ENCODE measurements around the gene CIB2. TPM values are rescaled to one million over a fixed set of nuclear protein-coding genes. Genes with fewer than 3 reads are reported as not detected.

CIB2 gene
- total and polyA plus RNA-seq, 2 experiments from 2014 or later = 59.5 to 64.4 TPM

DNA sequence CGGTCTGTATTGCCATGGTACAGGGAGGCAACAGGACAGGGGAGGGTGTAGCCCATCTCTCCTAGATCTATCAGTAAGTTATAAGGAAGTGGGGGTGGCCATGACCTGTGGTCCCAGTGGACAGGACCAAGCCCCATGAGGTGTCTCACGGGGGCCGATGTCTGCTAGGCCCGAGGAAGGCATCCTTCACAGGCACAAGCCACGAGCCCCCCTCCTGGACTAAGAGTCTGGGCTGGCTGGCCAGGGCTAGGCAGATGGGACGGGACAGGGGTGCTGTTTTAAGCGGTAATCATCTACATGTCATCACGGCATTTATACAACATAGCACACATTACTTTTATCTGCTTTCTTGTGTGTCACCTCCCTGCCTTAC, 51.2 kb downstream of the CIB2 start:
- peaks cover 17% of the 10 kb centered on the region for H3K4me1 ChIP-seq (ENCODE audit: insufficient read depth)
- Mint-ChIP-seq H3K27ac (no peak overlapping the region), H3K4me1 (peaks cover 9% of the 10 kb centered on the region), H3K27me3 (ENCODE audit: insufficient read depth, low read depth, poor library complexity) (peaks cover 8% of the 10 kb centered on the region), H3K9me3 (no peaks in the 10 kb centered on the region), H3K36me3 (ENCODE audit: low read depth) (no peaks in the 10 kb centered on the region), H3K4me3 (no peak overlapping the region)
- H3K4me3 ChIP-seq = no peak overlapping the region
- H3K36me3 ChIP-seq (ENCODE audit: insufficient read depth) = no peaks in the 10 kb centered on the region
- no peak for ATAC-seq
- H4K20me1 ChIP-seq (replicated peaks; ENCODE audit: insufficient read depth) = 0 out of 2 replicates have a peak, but pooled peaks cover 2% of the 10 kb centered on the region
- no peak overlapping the region for H3K4me2 ChIP-seq
- no peaks in the 10 kb centered on the region for H3K9me2 ChIP-seq (ENCODE audit: insufficient read depth)
- no peak overlapping the region for H3K27ac ChIP-seq (ENCODE audit: low read depth)
- no peak overlapping the region for H2AFZ ChIP-seq
- H3K79me2 ChIP-seq (replicated peaks; ENCODE audit: insufficient read depth) = peaks cover 6% of the 10 kb centered on the region
- no peak for DNase-seq (ENCODE audit: low spot score)
- TF ChIP-seq ZNF331 (CRISPR knock-in tag; IDR thresholded peaks at IDR 0.05; ENCODE audit: low read depth) (no peak), EZH2phosphoT487 (IDR thresholded peaks at IDR 0.05; ENCODE audit: unreplicated experiment) (no peak), STAT1 (IDR thresholded peaks at IDR 0.05; ENCODE audit: unreplicated experiment) (no peak), ZNF114 (CRISPR knock-in tag; IDR thresholded peaks at IDR 0.05) (no peak), EZH2 (IDR thresholded peaks at IDR 0.05; ENCODE audit: low read depth, unreplicated experiment) (no peak), NANOG (IDR thresholded peaks at IDR 0.05; ENCODE audit: borderline replicate concordance) (no peak), JUNB (IDR thresholded peaks at IDR 0.05; ENCODE audit: unreplicated experiment) (no peak)
- TF ChIP-seq, protein P1, sequence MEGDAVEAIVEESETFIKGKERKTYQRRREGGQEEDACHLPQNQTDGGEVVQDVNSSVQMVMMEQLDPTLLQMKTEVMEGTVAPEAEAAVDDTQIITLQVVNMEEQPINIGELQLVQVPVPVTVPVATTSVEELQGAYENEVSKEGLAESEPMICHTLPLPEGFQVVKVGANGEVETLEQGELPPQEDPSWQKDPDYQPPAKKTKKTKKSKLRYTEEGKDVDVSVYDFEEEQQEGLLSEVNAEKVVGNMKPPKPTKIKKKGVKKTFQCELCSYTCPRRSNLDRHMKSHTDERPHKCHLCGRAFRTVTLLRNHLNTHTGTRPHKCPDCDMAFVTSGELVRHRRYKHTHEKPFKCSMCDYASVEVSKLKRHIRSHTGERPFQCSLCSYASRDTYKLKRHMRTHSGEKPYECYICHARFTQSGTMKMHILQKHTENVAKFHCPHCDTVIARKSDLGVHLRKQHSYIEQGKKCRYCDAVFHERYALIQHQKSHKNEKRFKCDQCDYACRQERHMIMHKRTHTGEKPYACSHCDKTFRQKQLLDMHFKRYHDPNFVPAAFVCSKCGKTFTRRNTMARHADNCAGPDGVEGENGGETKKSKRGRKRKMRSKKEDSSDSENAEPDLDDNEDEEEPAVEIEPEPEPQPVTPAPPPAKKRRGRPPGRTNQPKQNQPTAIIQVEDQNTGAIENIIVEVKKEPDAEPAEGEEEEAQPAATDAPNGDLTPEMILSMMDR (conservative IDR thresholded peaks at IDR 0.05; ENCODE audit: low read depth in 2 of 2) = no peak
- TF ChIP-seq, protein P2, sequence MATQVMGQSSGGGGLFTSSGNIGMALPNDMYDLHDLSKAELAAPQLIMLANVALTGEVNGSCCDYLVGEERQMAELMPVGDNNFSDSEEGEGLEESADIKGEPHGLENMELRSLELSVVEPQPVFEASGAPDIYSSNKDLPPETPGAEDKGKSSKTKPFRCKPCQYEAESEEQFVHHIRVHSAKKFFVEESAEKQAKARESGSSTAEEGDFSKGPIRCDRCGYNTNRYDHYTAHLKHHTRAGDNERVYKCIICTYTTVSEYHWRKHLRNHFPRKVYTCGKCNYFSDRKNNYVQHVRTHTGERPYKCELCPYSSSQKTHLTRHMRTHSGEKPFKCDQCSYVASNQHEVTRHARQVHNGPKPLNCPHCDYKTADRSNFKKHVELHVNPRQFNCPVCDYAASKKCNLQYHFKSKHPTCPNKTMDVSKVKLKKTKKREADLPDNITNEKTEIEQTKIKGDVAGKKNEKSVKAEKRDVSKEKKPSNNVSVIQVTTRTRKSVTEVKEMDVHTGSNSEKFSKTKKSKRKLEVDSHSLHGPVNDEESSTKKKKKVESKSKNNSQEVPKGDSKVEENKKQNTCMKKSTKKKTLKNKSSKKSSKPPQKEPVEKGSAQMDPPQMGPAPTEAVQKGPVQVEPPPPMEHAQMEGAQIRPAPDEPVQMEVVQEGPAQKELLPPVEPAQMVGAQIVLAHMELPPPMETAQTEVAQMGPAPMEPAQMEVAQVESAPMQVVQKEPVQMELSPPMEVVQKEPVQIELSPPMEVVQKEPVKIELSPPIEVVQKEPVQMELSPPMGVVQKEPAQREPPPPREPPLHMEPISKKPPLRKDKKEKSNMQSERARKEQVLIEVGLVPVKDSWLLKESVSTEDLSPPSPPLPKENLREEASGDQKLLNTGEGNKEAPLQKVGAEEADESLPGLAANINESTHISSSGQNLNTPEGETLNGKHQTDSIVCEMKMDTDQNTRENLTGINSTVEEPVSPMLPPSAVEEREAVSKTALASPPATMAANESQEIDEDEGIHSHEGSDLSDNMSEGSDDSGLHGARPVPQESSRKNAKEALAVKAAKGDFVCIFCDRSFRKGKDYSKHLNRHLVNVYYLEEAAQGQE (IDR thresholded peaks at IDR 0.05; ENCODE audit: unreplicated experiment) = no peak
- 0 out of 2 replicates have a peak, but pooled peaks cover 5% of the 10 kb centered on the region for H3K27me3 ChIP-seq (ENCODE audit: insufficient read depth)
- 0 out of 2 replicates have a peak, but pooled peaks cover 5% of the 10 kb centered on the region for H3F3A ChIP-seq (replicated peaks; ENCODE audit: low read depth)

DNA sequence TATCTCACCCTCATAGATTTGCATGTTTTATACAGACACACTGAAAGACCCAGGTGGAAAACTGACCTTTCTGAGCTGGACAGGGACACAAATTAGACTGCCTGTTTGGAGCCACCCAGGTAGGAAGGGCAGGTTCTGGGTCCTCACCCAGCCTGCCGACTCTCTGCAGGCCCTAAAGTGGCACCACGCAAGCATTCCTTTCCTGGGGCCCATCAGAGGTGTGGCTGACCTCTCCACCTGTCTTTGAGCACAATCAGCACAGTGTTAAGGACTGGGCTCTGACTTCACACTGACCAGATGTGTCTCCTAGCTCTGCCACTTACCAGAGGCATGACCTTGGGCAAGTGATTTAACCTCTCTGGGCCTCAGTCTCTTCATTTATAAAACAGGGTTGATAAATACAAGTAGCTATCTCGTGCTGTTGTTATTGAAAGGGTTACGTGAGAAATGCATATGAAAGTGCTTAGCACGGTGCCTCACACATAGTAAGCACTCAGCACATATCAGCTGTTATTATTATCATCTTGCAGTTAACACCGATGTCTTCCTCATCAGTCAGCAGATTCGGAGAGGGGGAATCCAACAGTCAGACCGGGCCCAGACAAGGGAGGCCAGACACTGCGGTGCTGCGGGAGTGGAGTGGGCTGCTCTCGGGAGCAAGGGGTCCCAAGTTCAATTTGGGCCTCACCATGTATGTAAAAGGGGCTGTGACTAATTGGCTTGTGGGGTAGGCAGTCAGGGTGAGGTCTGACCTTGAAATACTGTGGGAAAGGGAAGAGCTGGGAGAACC, 51.8 kb downstream of the CIB2 start:
- no peaks in the 10 kb centered on the region for H3K9me3 Mint-ChIP-seq
- no peak for TF ChIP-seq STAT1 (IDR thresholded peaks at IDR 0.05; ENCODE audit: unreplicated experiment)
- TF ChIP-seq, protein P3, sequence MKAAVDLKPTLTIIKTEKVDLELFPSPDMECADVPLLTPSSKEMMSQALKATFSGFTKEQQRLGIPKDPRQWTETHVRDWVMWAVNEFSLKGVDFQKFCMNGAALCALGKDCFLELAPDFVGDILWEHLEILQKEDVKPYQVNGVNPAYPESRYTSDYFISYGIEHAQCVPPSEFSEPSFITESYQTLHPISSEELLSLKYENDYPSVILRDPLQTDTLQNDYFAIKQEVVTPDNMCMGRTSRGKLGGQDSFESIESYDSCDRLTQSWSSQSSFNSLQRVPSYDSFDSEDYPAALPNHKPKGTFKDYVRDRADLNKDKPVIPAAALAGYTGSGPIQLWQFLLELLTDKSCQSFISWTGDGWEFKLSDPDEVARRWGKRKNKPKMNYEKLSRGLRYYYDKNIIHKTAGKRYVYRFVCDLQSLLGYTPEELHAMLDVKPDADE (IDR thresholded peaks at IDR 0.05) = no peak
- no peak for TF ChIP-seq POLR2AphosphoS5 (IDR thresholded peaks at IDR 0.05; ENCODE audit: low read depth)
- TF ChIP-seq EZH2 (IDR thresholded peaks at IDR 0.05; ENCODE audit: low read depth, unreplicated experiment) = no peak
- no peak for TF ChIP-seq EZH2phosphoT487 (IDR thresholded peaks at IDR 0.05; ENCODE audit: unreplicated experiment)

More for the DNA sequence above, 51.8 kb downstream of the CIB2 start:
- H3K4me1 Mint-ChIP-seq = peaks cover 9% of the 10 kb centered on the region
- Histone ChIP-seq H2AFZ (no peak overlapping the region), H4K20me1 (replicated peaks; ENCODE audit: insufficient read depth) (0 out of 2 replicates have a peak, but pooled peaks cover 7% of the 10 kb centered on the region), H3F3A (replicated peaks; ENCODE audit: low read depth) (0 out of 2 replicates have a peak, but pooled peaks cover 5% of the 10 kb centered on the region), H3K9me2 (ENCODE audit: insufficient read depth) (no peaks in the 10 kb centered on the region), H3K27me3 (ENCODE audit: insufficient read depth) (0 out of 2 replicates have a peak, but pooled peaks cover 5% of the 10 kb centered on the region), H3K4me1 (ENCODE audit: insufficient read depth) (peaks cover 17% of the 10 kb centered on the region), H3K4me3 (no peak overlapping the region), H3K36me3 (ENCODE audit: insufficient read depth) (no peaks in the 10 kb centered on the region), H3K4me2 (no peak overlapping the region), H3K27ac (ENCODE audit: low read depth) (no peak overlapping the region), H3K79me2 (replicated peaks; ENCODE audit: insufficient read depth) (peaks cover 12% of the 10 kb centered on the region)
- no peak overlapping the region for H3K4me3 Mint-ChIP-seq
- H3K27me3 Mint-ChIP-seq (ENCODE audit: insufficient read depth, low read depth, poor library complexity) = peaks cover 8% of the 10 kb centered on the region
- DNase-seq (ENCODE audit: low spot score) (no peak), ATAC-seq (no peak)
- no peaks in the 10 kb centered on the region for H3K36me3 Mint-ChIP-seq (ENCODE audit: low read depth)
- H3K27ac Mint-ChIP-seq = no peak overlapping the region

All from GM23338 (cell line).